GM19043 (cell line): ENCODE measurements around the gene PCDHA5.
"Not testable (repeated sequence)": the region's sequence is repeated elsewhere in the genome, so short reads cannot be mapped to it uniquely, and the experiment has no call there.

Source experiments
- ATAC-seq: cut with Tn5 transposase; IDR thresholded peaks from one replicate; pipeline ENCODE4 v1.9.1; 2021; ENCODE audit warnings: low read depth; ENCODE audit not compliant: unreplicated experiment

Gene PCDHA5

GRCh38 chr5:140821375-140822280, at the start of gene PCDHA5:
Gene PCDHA5 (plus strand): TSS chr5:140821613.
- ATAC-seq = no peak

- no peak for ATAC-seq
These were observed 40.9 kb upstream of the PCDHA5 start for GRCh38 chr5:140780512-140780911.

GRCh38 chr5:140785905-140786686, 35.3 kb upstream of the PCDHA5 start, which contains the start of gene PCDHA1:
Gene PCDHA1 (plus strand): TSS chr5:140786140.
- ATAC-seq = no peak

DNA sequence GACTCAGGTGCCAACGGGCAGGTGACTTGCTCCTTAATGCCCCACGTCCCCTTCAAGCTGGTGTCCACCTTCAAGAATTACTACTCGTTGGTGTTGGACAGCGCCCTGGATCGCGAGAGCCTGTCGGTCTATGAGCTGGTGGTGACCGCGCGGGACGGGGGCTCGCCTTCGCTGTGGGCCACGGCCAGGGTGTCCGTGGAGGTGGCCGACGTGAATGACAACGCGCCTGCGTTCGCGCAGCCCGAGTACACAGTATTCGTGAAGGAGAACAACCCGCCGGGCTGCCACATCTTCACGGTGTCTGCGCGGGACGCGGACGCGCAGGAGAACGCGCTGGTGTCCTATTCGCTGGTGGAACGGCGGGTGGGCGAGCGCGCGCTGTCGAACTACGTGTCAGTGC, 34.0 kb upstream of the PCDHA5 start:
- ATAC-seq = not testable (repeated sequence)

DNA sequence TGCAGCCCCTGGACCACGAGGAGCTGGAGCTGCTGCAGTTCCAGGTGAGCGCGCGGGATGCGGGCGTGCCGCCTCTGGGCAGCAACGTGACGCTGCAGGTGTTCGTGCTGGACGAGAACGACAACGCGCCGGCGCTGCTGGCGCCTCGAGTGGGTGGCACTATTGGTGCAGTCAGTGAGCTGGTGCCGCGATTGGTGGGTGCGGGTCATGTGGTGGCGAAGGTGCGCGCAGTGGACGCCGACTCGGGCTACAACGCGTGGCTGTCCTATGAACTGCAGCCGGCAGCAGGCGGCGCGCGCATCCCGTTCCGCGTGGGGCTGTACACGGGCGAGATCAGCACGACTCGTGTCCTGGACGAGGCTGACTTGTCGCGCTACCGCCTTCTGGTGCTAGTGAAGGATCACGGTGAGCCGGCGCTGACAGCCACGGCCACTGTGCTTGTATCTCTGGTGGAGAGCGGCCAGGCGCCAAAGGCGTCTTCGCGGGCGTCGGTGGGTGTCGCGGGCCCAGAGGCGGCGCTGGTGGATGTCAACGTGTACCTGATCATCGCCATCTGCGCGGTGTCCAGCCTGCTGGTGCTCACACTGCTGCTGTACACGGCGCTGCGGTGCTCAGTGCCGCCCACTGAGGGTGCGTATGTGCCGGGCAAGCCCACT, 33.4 kb upstream of the PCDHA5 start:
- not testable (repeated sequence) for ATAC-seq

DNA sequence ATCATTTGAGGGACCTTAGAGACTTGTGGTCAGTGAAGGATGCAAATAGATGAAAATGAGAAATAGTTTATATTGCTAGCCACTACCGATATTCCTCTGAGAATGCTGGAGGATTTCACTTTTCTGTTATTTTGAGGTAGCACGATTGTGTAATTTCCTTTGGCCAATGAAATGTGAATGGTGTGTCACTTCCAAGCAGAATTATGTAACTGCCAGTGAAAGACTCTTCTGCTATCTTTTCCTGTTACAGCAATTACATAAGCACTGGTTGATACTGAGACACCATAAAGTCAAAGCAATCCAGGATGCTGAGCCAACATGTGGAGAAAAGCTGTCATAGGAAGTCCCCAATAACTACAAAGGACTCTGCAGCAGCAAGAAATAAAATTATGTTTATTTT, 30.3 kb upstream of the PCDHA5 start:
- ATAC-seq = no peak

GRCh38 chr5:140794595-140795258, 26.7 kb upstream of the PCDHA5 start, which contains the start of gene PCDHA2:
Gene PCDHA2 (plus strand): TSS chr5:140794852.
- ATAC-seq = no peak

- no peak for ATAC-seq
These were observed 26.2 kb upstream of the PCDHA5 start for GRCh38 chr5:140795259-140795641.

- not testable (repeated sequence) for ATAC-seq
These were observed 25.2 kb upstream of the PCDHA5 start for GRCh38 chr5:140796072-140796717.

DNA sequence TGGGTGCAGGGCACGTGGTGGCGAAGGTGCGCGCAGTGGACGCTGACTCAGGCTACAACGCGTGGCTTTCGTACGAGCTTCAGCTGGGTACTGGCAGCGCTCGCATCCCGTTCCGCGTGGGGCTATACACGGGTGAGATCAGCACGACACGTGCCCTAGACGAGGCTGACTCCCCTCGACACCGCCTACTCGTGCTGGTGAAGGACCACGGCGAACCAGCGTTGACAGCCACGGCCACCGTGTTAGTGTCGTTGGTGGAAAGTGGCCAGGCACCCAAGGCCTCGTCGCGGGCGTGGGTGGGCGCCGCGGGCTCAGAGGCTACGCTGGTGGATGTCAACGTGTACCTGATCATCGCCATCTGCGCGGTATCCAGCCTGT, 24.7 kb upstream of the PCDHA5 start:
- ATAC-seq = no peak

DNA sequence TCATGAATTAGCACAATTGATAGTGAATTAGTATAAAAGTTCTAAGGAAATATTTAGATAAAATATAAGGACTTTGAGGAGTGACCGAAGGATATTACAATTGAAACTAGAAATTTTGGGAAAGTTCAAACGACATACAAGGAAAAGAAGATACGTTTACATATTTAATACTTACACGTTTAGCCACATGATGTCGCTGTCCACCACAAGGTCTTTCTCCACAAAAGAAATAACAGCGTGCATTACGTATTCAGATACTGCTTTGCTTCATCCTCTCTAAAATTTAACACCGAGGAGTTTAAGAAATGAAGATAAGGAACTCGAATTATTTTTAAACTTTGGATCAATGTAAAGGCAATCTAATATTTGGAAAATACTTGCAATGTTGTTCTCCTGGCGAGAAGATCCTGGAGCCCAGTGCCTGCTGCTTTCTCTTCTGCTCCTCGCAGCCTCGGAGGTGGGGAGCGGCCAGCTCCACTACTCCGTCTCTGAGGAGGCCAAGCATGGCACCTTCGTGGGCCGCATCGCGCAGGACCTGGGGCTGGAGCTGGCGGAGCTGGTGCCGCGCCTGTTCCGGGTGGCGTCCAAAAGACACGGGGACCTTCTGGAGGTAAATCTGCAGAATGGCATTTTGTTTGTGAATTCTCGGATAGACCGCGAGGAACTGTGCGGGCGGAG, 20.5 kb upstream of the PCDHA5 start, which contains the start of gene PCDHA3:
Gene PCDHA3 (plus strand): TSS at position 242 of the 678 bp plus-strand sequence.
- no peak for ATAC-seq

- no peak for ATAC-seq
These were observed 19.9 kb upstream of the PCDHA5 start for GRCh38 chr5:140801494-140801841.

- not testable (repeated sequence) for ATAC-seq
These were observed 19.0 kb upstream of the PCDHA5 start for GRCh38 chr5:140802381-140802780.

DNA sequence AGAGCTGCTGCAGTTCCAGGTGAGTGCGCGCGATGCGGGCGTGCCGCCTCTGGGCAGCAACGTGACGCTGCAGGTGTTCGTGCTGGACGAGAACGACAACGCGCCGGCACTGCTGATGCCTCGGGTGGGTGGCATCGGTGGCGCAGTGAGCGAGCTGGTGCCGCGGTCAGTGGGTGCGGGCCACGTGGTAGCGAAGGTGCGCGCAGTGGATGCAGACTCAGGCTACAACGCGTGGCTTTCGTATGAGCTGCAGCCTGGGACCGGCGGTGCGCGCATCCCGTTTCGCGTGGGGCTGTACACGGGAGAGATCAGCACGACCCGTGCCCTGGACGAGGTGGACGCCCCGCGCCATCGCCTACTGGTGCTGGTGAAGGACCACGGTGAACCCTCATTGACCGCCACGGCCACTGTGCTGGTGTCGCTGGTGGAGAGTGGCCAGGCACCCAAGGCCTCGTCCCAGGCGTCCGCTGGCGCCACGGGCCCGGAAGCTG, 18.6 kb upstream of the PCDHA5 start:
- no peak for ATAC-seq

- ATAC-seq = no peak
These were observed 14.3 kb upstream of the PCDHA5 start, which contains the start of gene PCDHA4 for GRCh38 chr5:140806834-140807775. Gene PCDHA4 (plus strand): TSS chr5:140807068.

DNA sequence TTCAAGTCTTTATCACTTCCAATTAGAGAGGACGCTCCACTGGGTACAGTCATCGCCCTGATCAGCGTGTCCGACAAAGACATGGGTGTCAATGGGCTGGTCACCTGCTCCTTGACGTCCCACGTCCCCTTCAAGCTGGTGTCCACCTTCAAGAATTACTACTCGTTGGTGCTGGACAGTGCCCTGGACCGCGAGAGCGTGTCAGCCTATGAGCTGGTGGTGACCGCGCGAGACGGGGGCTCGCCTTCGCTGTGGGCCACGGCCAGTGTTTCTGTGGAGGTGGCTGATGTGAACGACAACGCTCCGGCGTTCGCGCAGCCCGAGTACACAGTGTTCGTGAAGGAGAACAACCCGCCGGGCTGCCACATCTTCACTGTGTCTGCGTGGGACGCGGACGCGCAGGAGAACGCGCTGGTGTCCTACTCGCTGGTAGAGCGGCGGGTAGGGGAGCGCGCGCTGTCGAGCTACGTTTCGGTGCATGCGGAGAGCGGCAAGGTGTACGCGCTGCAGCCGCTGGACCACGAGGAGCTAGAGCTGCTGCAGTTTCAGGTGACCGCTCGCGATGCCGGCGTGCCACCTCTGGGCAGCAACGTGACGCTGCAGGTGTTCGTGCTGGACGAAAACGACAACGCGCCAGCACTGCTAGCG, 13.0 kb upstream of the PCDHA5 start:
- ATAC-seq = not testable (repeated sequence)

DNA sequence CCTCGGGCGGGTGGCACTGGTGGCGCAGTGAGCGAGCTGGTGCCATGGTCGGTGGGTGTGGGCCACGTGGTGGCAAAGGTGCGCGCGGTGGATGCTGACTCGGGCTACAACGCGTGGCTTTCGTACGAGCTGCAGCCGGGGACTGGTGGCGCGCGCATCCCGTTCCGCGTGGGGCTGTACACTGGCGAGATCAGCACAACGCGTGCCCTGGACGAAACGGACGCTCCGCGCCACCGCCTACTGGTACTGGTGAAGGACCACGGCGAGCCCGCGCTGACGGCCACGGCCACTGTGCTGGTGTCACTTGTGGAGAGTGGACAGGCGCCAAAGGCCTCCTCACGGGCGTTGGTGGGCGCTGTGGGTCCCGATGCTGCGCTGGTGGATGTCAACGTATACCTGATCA, 12.5 kb upstream of the PCDHA5 start:
- no peak for ATAC-seq

DNA sequence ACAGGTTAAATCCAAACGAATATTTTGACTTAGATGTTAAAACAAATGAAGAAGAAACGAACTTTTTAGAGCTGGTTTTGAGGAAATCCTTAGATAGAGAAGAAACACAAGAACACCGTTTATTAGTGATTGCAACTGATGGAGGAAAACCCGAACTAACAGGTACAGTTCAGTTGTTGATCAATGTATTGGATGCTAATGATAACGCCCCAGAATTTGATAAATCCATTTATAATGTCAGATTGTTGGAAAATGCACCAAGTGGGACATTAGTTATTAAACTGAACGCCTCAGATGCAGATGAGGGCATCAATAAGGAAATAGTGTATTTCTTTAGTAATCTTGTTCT, 842 bp downstream of the PCDHA5 start:
- no peak for ATAC-seq
